ENCODE results near the gene EFCAB14.

GRCh38 chr1:46649764-46650163 lies 69.2 kb downstream of the EFCAB14 start:
- TF ChIP-seq CTCF (IDR thresholded peaks at IDR 0.05; ENCODE audit: poor library complexity): no peak
- no peak for TF ChIP-seq EZH2 (IDR thresholded peaks at IDR 0.05; ENCODE audit: borderline replicate concordance)
- TF ChIP-seq EZH2phosphoT487 (IDR thresholded peaks at IDR 0.05; ENCODE audit: low read depth, severe bottlenecking, unreplicated experiment): no peak
